A549 (cell line): ENCODE results near the gene DBNDD2. TPM values are rescaled to one million over a fixed set of nuclear protein-coding genes. Genes with fewer than 3 reads are reported as not detected.

Source experiments
- ATAC-seq, 2 experiments: fragments of 200-7000 bp in 1 of 2; fragments of >200 bp in 1 of 2; cut with Nextera tagmentation in 1 of 2; cut with Tn5 transposase in 1 of 2; 3 replicates each; pipeline versions ENCODE4 v1.8.0 to v1.9.1; 2018 to 2020; ENCODE audit warnings: mild to moderate bottlenecking in 1 of 2, moderate library complexity in 1 of 2
- CTCF ChIA-PET: fragments of 300-600 bp; sonication (Branson Sonifier 250); formaldehyde crosslinking; extraction: SDS; loops from one replicate; lab custom pipeline; 2021; ENCODE audit warnings: antibody characterized with exemption, inconsistent platforms; lab: Yijun Ruan, JAX
- POLR2A ChIA-PET: fragments of 350-600 bp; formaldehyde crosslinking; extraction: SDS; loops from one replicate; lab custom pipeline; 2021; ENCODE audit warnings: antibody characterized with exemption, inconsistent platforms; lab: Yijun Ruan, JAX
- DNase-seq, 2 experiments: peaks; one replicate each; pipeline versions ENCODE4 v3.0.0 to v3.0.0-alpha.2; 2011 to 2016; ENCODE audit warnings: low read depth in 1 of 2, low spot score in 1 of 2
- FAIRE-seq: peaks from 2 replicates; lab custom pipeline; 2011; peaks lifted over from hg19 to GRCh38; lab: Jason Lieb, UNC
- H3K27ac ChIP-seq, 2 experiments: fragments of >200 bp; sonication (Bioruptor Twin); formaldehyde crosslinking; 3 replicates each; pipeline ENCODE4 v1.5.1; 2016 to 2017
- H3K4me1 ChIP-seq: fragments of >200 bp; sonication (Bioruptor Twin); formaldehyde crosslinking; 3 replicates; pipeline ENCODE4 v1.6.1; 2016
- H3K4me2 ChIP-seq: fragments of >200 bp; sonication (Bioruptor Twin); formaldehyde crosslinking; 3 replicates; pipeline ENCODE4 v1.6.1; 2016
- H3K4me3 ChIP-seq: fragments of >200 bp; sonication (Bioruptor Twin); formaldehyde crosslinking; 3 replicates; pipeline ENCODE4 v1.5.1; 2016
- H3K9me3 ChIP-seq: fragments of >200 bp; sonication (Bioruptor Twin); formaldehyde crosslinking; 3 replicates; pipeline ENCODE4 v1.6.1; 2016
- BCL3 ChIP-seq: fragments of >200 bp; sonication (Bioruptor Twin); formaldehyde crosslinking; IDR thresholded peaks from 3 replicates; pipeline ENCODE4 v1.6.1; 2016
- CBX2 ChIP-seq: fragments of 200-600 bp; sonication (generic); IDR thresholded peaks from 2 replicates; pipeline ENCODE4 v1.6.1; 2016; ENCODE audit warnings: low read depth, mild to moderate bottlenecking, borderline replicate concordance
- CHD2 ChIP-seq: fragments of 150-350 bp; IDR thresholded peaks from 2 replicates; pipeline ENCODE4 v1.6.1; 2014; ENCODE audit warnings: low read length; ENCODE audit not compliant: partially characterized antibody
- CTCF ChIP-seq: fragments of >200 bp; sonication (Bioruptor Twin); formaldehyde crosslinking; IDR thresholded peaks from 3 replicates; pipeline ENCODE4 v1.5.1; 2016
- EHMT2 ChIP-seq: fragments of 200-600 bp; sonication (generic); IDR thresholded peaks from 2 replicates; pipeline ENCODE4 v1.6.1; 2016; ENCODE audit warnings: antibody characterized with exemption, low read depth, mild to moderate bottlenecking, moderate library complexity
- FOSB ChIP-seq: fragments of 250-450 bp; sonication (Bioruptor Pico); IDR thresholded peaks from 2 replicates; pipeline ENCODE4 v1.5.0; 2020; ENCODE audit warnings: mild to moderate bottlenecking, moderate library complexity
- HOXB5 ChIP-seq: fragments of 250-450 bp; sonication (Bioruptor Pico); IDR thresholded peaks from 2 replicates; pipeline ENCODE4 v1.5.0; 2020; ENCODE audit warnings: mild to moderate bottlenecking, moderate library complexity
- KDM1A ChIP-seq: fragments of 200-600 bp; sonication (generic); IDR thresholded peaks from 2 replicates; pipeline ENCODE4 v1.6.1; 2016; ENCODE audit warnings: low read depth, mild to moderate bottlenecking
- MAX ChIP-seq: IDR thresholded peaks from 2 replicates; pipeline ENCODE4 v1.6.1; 2012
- MAZ ChIP-seq: fragments of 150-350 bp; IDR thresholded peaks from 2 replicates; pipeline ENCODE4 v1.6.1; 2014; ENCODE audit warnings: antibody characterized with exemption, low read depth, low read length, borderline replicate concordance
- MYC ChIP-seq: IDR thresholded peaks from 2 replicates; pipeline ENCODE4 v1.6.1; 2012; ENCODE audit warnings: mild to moderate bottlenecking, inconsistent platforms, low read length, improper control_type of control experiment, borderline replicate concordance
- NPAS2 ChIP-seq: fragments of 250-450 bp; sonication (Bioruptor Pico); IDR thresholded peaks from 2 replicates; pipeline ENCODE4 v1.8.0; 2022; ENCODE audit warnings: mild to moderate bottlenecking, moderate library complexity, borderline replicate concordance
- PHF8 ChIP-seq: fragments of 200-600 bp; sonication (generic); IDR thresholded peaks from 2 replicates; pipeline ENCODE4 v1.6.1; 2016; ENCODE audit warnings: low read depth, mild to moderate bottlenecking, antibody characterized with exemption, moderate library complexity, borderline replicate concordance
- RARB ChIP-seq: fragments of 250-450 bp; sonication (Bioruptor Pico); IDR thresholded peaks from 2 replicates; pipeline ENCODE4 v1.8.0; 2021; ENCODE audit warnings: mild to moderate bottlenecking, moderate library complexity
- RCOR1 ChIP-seq: fragments of 150-350 bp; IDR thresholded peaks from 2 replicates; pipeline ENCODE4 v1.6.1; 2014; ENCODE audit warnings: antibody characterized with exemption, low read length, low read depth
- SREBF2 ChIP-seq: fragments of 450-650 bp; IDR thresholded peaks from 2 replicates; pipeline ENCODE4 v1.6.1; 2014; ENCODE audit warnings: mild to moderate bottlenecking, moderate library complexity
- USF2 ChIP-seq: fragments of 450-650 bp; IDR thresholded peaks from 2 replicates; pipeline ENCODE4 v1.6.1; 2014; ENCODE audit warnings: antibody characterized with exemption
- ZSCAN20 ChIP-seq: fragments of 250-450 bp; sonication (Bioruptor Pico); IDR thresholded peaks from 2 replicates; pipeline ENCODE4 v1.8.0; 2022; ENCODE audit warnings: mild to moderate bottlenecking, moderate library complexity
- WGBS: methylation state at CpG from one replicate; pipeline ENCODE4 v1.1.6; 2017; ENCODE audit errors: missing lambda C conversion rate; 5-methylcytosine and 5-hydroxymethylcytosine counted together
- polyA plus RNA-seq, 4 experiments: library from polyadenylated mRNA; depleted of rRNA in 3 of 4; stranded (reverse); fragments of >200 nt; fragmentation: RNase III in 1 of 4; extraction: RNeasy Plus Mini Kit Qiagen cat#74134 plus additional on column Dnase treatment in 1 of 4; gene quantifications; 2 replicates in 3 of 4; 3 replicates in 1 of 4; pipeline ENCODE4 v1.2.3, GENCODE V29; 2011 to 2017

DBNDD2 gene
- polyA plus RNA-seq, 2 of the 4 experiments (the other 2 are of a cell fraction), result 6.5 to 20.9 TPM

GRCh38 chr20:45399018-45399417, 9.1 kb upstream of the DBNDD2 start:
- DNase-seq (no peak), FAIRE-seq (no peak), ATAC-seq (no peak)
- Histone ChIP-seq H3K4me3 (no peak overlapping the region), H3K4me1 (no peaks in the 10 kb centered on the region), H3K27ac (no peak overlapping the region), H3K9me3 (peaks cover 21% of the 10 kb centered on the region), H3K4me2 (no peak overlapping the region)
- CTCF ChIA-PET, result interaction anchor here (0.6 to 2.6 kb wide), 3 partner anchors 25 to 38 kb away, joined by 3 to 10 read pairs (median 3); partner anchors contain the start of gene SYS1
- POLR2A ChIA-PET, result no interaction called here
- no peak for TF ChIP-seq MYC
- WGBS, result 86% methylated on average over 1 of the region's 1 CpG

- FAIRE-seq, result no peak
These were observed 7.6 kb upstream of the DBNDD2 start for GRCh38 chr20:45400346-45401031.

GRCh38 chr20:45402946-45403345, 5.1 kb upstream of the DBNDD2 start:
- Histone ChIP-seq H3K4me2 (no peak overlapping the region), H3K4me1 (peaks cover 4% of the 10 kb centered on the region; the same call in 1 of the 3 replicates), H3K9me3 (peaks cover 21% of the 10 kb centered on the region), H3K27ac (no peak overlapping the region), H3K4me3 (no peak overlapping the region)
- no peak for TF ChIP-seq CTCF
- no peak for TF ChIP-seq HOXB5 (CRISPR knock-in tag)
- TF ChIP-seq FOSB (CRISPR knock-in tag), result no peak
- TF ChIP-seq RCOR1, result no peak
- TF ChIP-seq CBX2, result no peak
- no peak for TF ChIP-seq NPAS2
- TF ChIP-seq CHD2, result no peak
- TF ChIP-seq BCL3, result no peak
- no peak for TF ChIP-seq EHMT2
- no peak for TF ChIP-seq SREBF2
- TF ChIP-seq USF2, result no peak
- TF ChIP-seq PHF8, result no peak
- TF ChIP-seq KDM1A, result no peak
- no peak for TF ChIP-seq RARB
- ChIA-PET CTCF (interaction anchor here (0.6 to 6.9 kb wide), 5 partner anchors 10 to 368 kb away, joined by 3 to 56 read pairs (median 3); partner anchors contain the start of gene SYS1), POLR2A (interaction anchor here (1.1 kb wide), 1 partner anchor 13 kb away, joined by 4 read pairs; the partner anchor contains the start of gene PIGT)
- DNase-seq, result no peak
- 97% methylated on average over 1 of the region's 1 CpG for WGBS
- no peak for FAIRE-seq
- no peak for ATAC-seq

More at GRCh38 chr20:45400346-45401031, 7.6 kb upstream of the DBNDD2 start:
- ATAC-seq (no peak), DNase-seq (no peak)
- Histone ChIP-seq H3K9me3 (peaks cover 21% of the 10 kb centered on the region), H3K4me2 (no peak overlapping the region), H3K27ac (no peak overlapping the region), H3K4me3 (no peak overlapping the region), H3K4me1 (peaks cover 2% of the 10 kb centered on the region; the same call in 1 of the 3 replicates)
- POLR2A ChIA-PET, result no interaction called here
- TF ChIP-seq MAX (no peak), MAZ (no peak), USF2 (no peak), RARB (no peak), ZSCAN20 (CRISPR knock-in tag) (no peak)
- CTCF ChIA-PET, result interaction anchor here (1.1 to 2.6 kb wide), 3 partner anchors 27 to 36 kb away, joined by 3 to 10 read pairs (median 6); no protein-coding TSS in a partner anchor
- WGBS, result 63% methylated on average over 6 of the region's 6 CpGs
